ENCODE results near the gene ARHGAP22.
A peak's percentile ranks its signal among the peaks of the same experiment; 100 is the strongest.

ARHGAP22 gene

DNA sequence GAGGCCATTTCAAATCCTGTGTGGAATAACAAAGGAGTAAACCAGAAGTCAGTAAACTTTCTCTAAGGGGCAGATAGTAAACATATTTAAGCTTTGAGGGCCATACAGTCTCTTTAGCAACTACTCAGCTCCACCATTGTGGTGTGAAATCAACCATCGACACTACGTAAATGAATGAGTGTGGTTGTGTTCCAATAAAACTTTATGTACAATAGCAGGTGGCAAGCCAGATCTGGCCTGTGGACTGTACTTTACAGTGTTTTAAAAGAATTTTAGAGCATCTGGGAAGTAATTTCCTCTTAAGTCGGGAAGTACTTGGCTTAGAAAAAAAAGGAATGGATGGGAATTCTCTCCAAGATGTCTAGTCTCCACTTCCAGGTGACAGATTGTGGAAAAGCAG lies 71.3 kb downstream of the ARHGAP22 start:
- peaks cover 8% of the 10 kb centered on the region for H3K27me3 Mint-ChIP-seq
- H3K36me3 Mint-ChIP-seq (ENCODE audit: low read depth), result no peaks in the 10 kb centered on the region
- ATAC-seq (no peak), DNase-seq (no peak)
- H3K27ac Mint-ChIP-seq, result no peak overlapping the region
- no peaks in the 10 kb centered on the region for H3K9me3 Mint-ChIP-seq
- H3K4me1 Mint-ChIP-seq, result no peaks in the 10 kb centered on the region
- no peak overlapping the region for H3K4me3 Mint-ChIP-seq

DNA sequence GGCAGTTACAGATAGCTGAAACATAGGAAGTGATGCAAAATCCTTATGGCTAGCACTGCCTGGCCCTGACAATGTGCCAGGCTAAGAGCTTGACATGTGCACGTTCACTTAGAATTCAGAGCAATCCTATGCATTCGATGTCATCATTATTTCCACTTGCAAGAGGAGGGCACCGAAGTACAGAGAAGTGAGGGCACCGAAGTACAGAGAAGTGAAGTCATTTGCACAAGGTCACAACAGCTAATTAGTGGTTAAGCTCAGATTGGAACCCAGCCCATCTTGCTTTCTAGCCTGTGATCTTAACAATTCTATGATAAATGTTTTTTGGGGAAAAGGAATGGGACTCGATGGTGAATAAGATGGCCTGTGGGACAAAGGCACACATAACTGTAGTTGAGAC lies 73.4 kb downstream of the ARHGAP22 start:
- ATAC-seq (no peak), DNase-seq (no peak)
- H3K9me3 Mint-ChIP-seq, result no peaks in the 10 kb centered on the region
- peaks cover 15% of the 10 kb centered on the region for H3K27me3 Mint-ChIP-seq
- H3K27ac Mint-ChIP-seq, result no peak overlapping the region
- H3K36me3 Mint-ChIP-seq (ENCODE audit: low read depth), result no peaks in the 10 kb centered on the region
- H3K4me3 Mint-ChIP-seq, result no peak overlapping the region
- no peaks in the 10 kb centered on the region for H3K4me1 Mint-ChIP-seq

DNA sequence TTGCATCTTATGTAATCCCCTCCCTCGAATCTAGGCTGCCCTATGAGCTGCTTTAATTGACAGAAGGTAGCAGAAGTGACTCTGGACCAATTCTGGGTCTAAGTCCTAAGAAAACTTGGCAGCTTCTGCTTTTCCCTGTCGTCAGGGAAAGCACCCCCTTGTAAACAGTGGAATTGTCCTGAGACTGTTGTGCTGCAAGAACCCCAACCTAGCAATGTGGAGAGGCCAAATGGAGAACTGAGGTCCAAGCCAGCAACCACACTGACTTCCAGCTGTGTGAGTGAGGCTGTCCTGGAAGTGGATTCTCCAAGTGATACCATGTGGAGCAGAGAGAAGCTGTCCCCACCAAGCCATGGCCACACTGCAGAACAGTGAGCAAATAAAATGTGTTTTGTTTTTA lies 75.5 kb downstream of the ARHGAP22 start:
- Mint-ChIP-seq H3K36me3 (ENCODE audit: low read depth) (no peaks in the 10 kb centered on the region), H3K4me1 (no peaks in the 10 kb centered on the region), H3K4me3 (no peak overlapping the region), H3K27me3 (peaks cover 29% of the 10 kb centered on the region), H3K9me3 (no peaks in the 10 kb centered on the region), H3K27ac (no peak overlapping the region)
- ATAC-seq (no peak), DNase-seq (no peak)

DNA sequence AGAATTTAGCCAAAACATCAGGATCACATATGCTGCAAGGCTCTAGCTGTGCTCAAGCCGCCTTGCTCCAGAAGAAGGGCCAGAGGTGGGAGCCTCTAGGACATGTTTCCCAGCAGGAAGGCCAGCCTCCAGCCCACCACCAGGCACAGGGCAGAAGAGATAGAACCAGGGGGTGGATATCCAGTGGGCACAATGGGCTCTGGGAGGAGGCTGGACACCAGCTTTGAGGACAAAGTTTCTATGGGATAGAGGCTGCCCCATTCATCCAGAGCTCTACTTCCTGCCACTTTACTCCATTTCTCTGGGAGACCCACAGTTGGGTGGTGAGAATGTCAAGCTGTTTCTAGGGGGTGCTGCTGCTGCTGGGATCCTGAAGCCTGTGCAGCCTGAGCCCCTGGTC lies 77.1 kb downstream of the ARHGAP22 start:
- Mint-ChIP-seq H3K27me3 (peaks cover 31% of the 10 kb centered on the region), H3K9me3 (no peaks in the 10 kb centered on the region), H3K4me1 (no peaks in the 10 kb centered on the region), H3K27ac (no peak overlapping the region), H3K36me3 (ENCODE audit: low read depth) (no peaks in the 10 kb centered on the region), H3K4me3 (no peak overlapping the region)
- ATAC-seq, result no peak
- DNase-seq, result no peak

DNA sequence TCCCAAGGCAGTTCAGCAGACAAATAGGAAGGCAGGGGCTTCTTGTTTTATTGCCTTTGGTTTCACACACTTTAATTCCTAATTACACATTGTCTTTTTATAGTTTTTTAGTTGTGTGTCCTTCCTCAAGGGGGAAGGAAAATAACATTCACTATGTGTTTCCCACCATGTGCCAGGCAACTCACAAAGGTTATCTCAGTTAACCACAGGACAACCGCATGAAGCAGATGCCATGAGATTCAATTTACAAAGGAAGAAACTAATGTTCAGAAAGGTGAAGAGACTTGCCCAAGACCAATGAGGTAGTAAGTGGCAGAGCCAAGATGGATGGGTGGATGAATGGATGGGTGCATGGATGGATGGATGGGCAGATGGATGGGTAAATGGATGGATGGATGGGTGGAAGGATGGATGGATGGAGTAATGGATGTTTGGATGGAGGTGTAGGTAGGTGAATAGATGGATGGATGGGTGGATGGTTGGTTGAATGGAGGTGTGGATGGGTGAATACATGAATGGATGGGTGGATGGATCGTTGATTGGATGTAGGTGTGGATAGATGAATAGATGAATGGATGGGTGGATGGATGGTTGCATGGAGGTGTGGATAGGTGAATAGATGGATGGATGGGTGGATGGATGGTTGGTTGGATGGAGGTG lies 77.9 kb downstream of the ARHGAP22 start:
- H3K9me3 Mint-ChIP-seq, result no peaks in the 10 kb centered on the region
- H3K4me1 Mint-ChIP-seq, result no peaks in the 10 kb centered on the region
- ATAC-seq, result no peak
- no peak for DNase-seq
- H3K27ac Mint-ChIP-seq, result no peak overlapping the region
- no peak overlapping the region for H3K4me3 Mint-ChIP-seq
- H3K27me3 Mint-ChIP-seq, result peaks cover 36% of the 10 kb centered on the region
- no peaks in the 10 kb centered on the region for H3K36me3 Mint-ChIP-seq (ENCODE audit: low read depth)

DNA sequence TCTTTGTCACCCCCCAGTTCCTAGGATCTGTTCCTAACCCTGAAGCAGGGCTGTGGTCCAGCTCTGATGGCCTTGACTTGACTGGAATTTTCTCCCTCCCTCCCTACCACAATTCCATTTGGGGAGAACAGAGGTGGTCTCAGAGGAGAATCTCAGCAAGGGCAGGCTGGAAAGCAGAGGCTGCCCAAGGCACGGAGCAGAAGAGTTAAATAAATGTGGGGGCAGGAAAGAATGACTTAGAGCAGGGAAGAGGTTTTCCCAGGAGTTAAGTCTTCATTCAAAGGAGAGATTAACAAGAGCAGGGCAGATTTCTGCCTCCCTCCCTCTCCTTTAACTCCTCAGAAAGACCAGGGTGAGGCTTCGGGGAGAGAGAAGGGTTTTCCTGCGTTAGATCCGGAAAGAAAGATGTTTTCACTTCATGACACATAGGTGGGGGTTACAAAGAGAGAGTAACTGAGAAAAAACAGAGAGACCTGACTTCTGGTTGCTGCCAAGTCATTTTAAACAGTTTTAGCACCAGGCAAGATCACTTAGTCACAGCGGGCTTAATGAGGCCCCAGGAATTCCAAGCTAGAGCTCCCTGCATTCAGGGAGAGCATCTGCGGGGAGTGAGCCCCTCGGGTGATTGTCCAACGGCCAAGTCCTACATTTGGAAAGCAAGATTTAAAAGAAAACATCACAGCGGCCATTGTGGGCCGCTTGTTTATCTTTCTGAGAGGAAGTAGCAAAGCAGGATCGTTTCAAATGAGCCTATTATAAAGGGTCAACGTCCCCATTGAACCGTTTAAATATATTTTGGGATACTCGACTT lies 78.7 kb downstream of the ARHGAP22 start:
- no peak overlapping the region for H3K4me3 Mint-ChIP-seq
- H3K27me3 Mint-ChIP-seq, result peaks cover 43% of the 10 kb centered on the region
- DNase-seq (no peak), ATAC-seq (no peak)
- no peak overlapping the region for H3K27ac Mint-ChIP-seq
- no peaks in the 10 kb centered on the region for H3K9me3 Mint-ChIP-seq
- no peaks in the 10 kb centered on the region for H3K4me1 Mint-ChIP-seq
- H3K36me3 Mint-ChIP-seq (ENCODE audit: low read depth), result no peaks in the 10 kb centered on the region

DNA sequence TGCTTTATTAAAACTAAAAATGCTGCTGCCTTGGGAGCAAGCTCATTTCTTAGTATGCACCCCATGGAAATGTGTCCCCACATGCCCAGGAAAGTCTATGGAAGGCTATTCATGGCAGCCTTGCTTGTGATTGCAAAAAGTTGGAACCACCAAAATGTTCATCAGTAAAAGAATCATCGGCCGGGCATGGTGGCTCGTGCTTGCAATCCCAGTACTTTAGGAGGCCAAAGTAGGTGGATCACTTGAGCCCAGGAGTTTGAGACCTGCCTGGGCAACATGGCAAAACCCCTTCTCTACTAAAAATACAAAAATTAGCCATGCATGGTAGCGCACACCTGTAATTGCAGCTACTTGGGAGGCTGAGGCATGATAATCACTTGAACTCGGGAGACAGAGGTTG lies 79.8 kb downstream of the ARHGAP22 start:
- H3K9me3 Mint-ChIP-seq, result no peaks in the 10 kb centered on the region
- no peak overlapping the region for H3K4me3 Mint-ChIP-seq
- no peak overlapping the region for H3K27ac Mint-ChIP-seq
- H3K27me3 Mint-ChIP-seq, result peaks cover 50% of the 10 kb centered on the region
- ATAC-seq (no peak), DNase-seq (no peak)
- H3K36me3 Mint-ChIP-seq (ENCODE audit: low read depth), result no peaks in the 10 kb centered on the region
- no peaks in the 10 kb centered on the region for H3K4me1 Mint-ChIP-seq

DNA sequence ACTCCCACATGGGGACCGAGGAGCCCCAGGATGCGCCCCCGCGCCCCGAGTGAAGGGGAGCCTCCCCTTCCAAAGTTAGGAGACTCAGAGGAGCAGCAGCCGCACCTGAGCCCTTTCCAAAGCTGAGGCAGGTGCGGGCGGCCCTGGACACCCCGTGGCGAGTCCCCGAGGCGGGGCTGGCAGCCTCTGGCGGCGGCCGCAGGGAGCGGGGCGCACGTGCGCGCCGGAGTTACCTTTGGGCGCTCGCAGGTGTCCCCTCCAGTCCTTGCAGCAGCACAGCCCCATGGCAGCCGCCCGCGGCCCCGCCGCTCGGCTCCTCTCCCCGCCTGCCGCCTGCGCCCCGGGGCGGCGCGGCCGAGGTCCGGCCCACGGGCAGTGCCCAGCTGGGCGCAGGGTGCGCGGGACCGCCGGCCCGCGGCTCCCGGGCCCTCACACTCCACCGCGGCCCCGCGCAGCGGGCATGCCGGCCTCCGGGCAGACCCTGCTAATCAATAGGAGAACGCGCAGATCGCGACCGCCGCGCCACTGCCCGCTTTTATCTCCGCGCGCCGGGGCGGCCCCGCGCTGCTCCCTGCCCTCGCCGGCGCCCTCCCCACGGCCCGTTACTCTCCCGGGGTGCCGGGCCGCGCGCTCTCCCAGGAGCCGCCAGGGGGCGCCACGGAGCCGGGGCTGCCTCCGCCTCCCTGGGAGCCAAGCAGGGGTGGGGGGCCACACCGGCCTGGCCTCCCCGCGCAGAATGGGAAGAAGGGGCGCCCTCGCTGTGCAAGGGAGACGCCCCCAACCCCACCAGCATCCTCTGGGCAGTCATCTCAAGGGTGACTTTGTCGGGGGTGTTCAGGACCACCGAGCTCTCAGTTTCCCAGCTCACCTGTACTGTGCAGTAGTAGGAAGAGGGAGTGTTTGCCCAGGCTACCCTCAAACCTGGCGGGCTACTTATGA lies 80.8 kb downstream of the ARHGAP22 start:
- Mint-ChIP-seq H3K4me3 (no peak overlapping the region), H3K27ac (no peak overlapping the region), H3K36me3 (ENCODE audit: low read depth) (no peaks in the 10 kb centered on the region), H3K4me1 (peaks cover 2% of the 10 kb centered on the region), H3K27me3 (peaks cover 51% of the 10 kb centered on the region), H3K9me3 (no peaks in the 10 kb centered on the region)
- ATAC-seq (no peak), DNase-seq (peak; percentile 31)

DNA sequence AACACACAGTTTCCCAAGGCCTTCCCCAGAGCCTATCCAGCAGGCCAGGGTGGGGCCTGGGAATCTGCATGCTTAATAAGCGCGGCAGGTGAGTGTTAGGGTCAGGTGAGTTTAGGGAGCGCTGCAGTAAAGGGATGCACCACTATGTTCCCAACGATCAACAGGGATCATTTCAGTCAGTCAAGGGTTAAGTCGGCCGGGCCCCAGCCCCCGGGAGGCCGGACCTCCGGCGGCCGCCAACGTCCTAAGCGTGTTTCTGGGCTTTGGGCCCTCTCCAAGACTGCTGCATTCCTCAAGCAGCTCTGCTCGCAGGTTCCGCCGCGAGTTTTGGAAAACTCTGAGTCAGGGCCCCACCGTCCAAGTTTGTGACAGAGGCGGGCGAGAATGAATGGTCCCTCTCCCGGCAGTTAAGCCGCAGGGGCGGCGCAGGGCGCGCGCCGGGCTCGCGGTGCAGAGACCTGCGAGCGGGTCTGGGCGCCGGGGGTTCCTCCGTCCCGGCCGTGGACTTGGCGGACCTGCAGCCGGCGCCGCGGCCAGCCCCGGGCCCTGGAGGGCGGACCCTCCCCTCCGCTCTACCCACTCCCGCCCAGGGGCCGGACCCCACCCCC lies 81.6 kb downstream of the ARHGAP22 start:
- Mint-ChIP-seq H3K27ac (no peak overlapping the region), H3K4me3 (no peak overlapping the region), H3K9me3 (no peaks in the 10 kb centered on the region), H3K4me1 (peaks cover 2% of the 10 kb centered on the region), H3K36me3 (ENCODE audit: low read depth) (no peaks in the 10 kb centered on the region), H3K27me3 (peaks cover 51% of the 10 kb centered on the region)
- DNase-seq, result no peak
- ATAC-seq, result no peak

DNA sequence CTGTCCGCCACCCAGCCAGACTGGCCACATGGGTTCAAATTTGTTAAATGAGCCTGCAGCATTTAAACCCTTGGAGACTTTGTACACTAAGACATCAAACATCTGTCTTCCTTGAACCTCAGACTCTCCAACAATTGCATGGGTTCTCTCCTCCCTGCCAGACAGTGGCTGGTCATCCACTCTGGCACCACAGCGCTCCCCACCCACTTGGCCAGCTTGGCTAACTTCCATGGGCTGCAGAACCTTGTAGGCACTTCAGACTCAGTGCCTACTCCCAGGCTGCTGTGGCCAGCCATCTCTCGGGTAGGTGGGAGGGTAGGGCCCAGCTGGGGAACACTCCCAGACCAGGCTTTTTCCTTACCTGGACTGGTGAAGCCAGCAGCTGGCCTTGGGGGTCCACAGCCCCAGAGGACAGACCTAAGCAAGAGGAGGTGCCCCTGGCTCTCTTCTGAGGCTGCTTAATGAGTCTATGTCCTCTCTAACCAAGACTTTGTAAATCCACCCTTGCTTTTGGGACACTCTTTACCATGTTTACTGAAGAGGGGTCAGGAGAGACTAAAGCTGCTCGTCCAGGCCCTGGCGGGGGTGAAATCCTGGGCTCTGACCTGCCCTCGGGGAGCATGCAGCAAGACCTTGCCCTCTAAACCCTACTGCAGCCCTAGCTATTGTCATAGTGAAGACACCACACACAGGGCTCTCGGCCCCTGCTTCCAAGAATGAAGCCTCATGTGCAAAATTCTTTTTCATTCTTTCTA lies 82.7 kb downstream of the ARHGAP22 start:
- peaks cover 47% of the 10 kb centered on the region for H3K27me3 Mint-ChIP-seq
- H3K4me1 Mint-ChIP-seq, result peaks cover 8% of the 10 kb centered on the region
- DNase-seq (no peak), ATAC-seq (no peak)
- H3K4me3 Mint-ChIP-seq, result no peak overlapping the region
- no peak overlapping the region for H3K27ac Mint-ChIP-seq
- H3K36me3 Mint-ChIP-seq (ENCODE audit: low read depth), result no peaks in the 10 kb centered on the region
- H3K9me3 Mint-ChIP-seq, result no peaks in the 10 kb centered on the region

DNA sequence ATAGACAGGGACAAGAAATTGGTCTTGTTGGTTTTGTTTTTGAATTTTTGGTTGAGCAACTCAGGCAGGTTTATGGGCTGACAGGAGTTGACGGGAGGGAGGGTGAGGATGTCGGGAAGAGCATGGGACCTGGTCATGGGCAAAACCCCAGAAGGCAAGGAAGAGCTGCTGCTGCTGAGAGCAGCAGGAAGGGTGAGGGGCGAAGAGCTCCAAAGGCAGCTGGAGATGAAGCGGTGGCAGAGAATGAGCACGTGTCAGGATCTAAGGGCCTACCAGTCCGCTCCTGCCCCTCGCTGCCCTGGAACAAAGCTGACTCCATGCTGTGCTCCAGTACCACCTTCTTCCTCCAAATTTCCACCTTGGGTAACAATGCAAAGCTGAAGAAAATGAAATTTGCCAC lies 84.3 kb downstream of the ARHGAP22 start:
- Mint-ChIP-seq H3K4me3 (no peak overlapping the region), H3K4me1 (peaks cover 8% of the 10 kb centered on the region), H3K9me3 (no peaks in the 10 kb centered on the region), H3K27ac (no peak overlapping the region), H3K36me3 (ENCODE audit: low read depth) (no peaks in the 10 kb centered on the region), H3K27me3 (peaks cover 43% of the 10 kb centered on the region)
- DNase-seq (no peak), ATAC-seq (no peak)

DNA sequence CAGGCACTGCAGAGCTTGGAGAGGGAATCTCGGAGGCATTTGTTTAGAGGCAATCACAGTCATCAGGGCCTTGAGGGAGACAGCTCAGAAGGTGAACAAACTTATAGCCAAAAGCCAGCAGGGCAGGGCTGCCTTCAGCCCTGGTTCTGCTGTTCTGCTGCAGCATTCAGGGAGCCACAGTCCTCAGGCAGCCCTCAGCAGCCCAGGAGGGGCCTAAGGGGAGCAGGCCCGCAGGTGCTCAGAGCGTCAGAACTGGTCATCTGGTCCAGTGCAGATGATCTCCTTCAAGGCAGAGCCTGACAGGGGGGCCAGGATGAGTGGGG lies 84.7 kb downstream of the ARHGAP22 start:
- Mint-ChIP-seq H3K27me3 (peaks cover 38% of the 10 kb centered on the region), H3K9me3 (no peaks in the 10 kb centered on the region), H3K4me3 (no peak overlapping the region), H3K27ac (no peak overlapping the region), H3K36me3 (ENCODE audit: low read depth) (no peaks in the 10 kb centered on the region), H3K4me1 (peaks cover 8% of the 10 kb centered on the region)
- ATAC-seq (no peak), DNase-seq (no peak)

DNA sequence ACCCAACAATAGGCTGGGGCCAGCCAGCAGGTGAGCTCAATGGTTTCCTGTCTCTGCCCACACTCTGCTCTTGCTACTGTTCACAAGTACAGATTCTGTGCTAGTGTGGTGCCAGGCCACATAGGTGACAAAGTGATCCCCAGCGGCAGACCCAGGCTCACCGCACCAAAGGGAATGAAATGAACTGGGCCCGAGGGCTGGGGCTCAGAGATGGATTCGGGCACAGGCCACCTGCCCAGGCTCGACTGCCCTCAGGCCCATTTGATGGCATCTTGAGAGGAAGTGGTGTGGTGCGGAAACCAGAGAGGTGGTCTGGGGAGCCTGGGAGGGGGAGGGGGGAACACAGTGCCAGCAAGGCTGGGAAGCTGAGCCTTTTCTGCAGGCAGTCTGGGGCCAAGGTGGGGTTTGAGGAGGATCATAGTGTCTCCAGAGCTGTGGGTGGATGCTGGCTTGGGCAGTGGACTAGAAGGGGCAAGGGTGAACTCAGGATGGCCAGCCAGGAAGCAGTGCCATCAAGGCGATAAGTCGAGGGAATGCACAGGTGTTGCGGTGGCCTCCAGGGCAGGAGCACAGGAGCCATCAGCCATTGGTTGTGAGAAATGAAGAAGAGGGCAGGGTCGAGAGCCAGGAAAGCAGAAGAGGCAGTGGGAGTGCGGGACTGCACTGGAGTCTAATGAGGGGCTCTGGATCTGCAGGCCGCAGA lies 85.2 kb downstream of the ARHGAP22 start:
- DNase-seq, result no peak
- ATAC-seq, result peak; percentile 17
- peaks cover 8% of the 10 kb centered on the region for H3K4me1 Mint-ChIP-seq
- H3K9me3 Mint-ChIP-seq, result no peaks in the 10 kb centered on the region
- no peak overlapping the region for H3K27ac Mint-ChIP-seq
- no peaks in the 10 kb centered on the region for H3K36me3 Mint-ChIP-seq (ENCODE audit: low read depth)
- H3K4me3 Mint-ChIP-seq, result no peak overlapping the region
- H3K27me3 Mint-ChIP-seq, result peaks cover 33% of the 10 kb centered on the region

All from activated naive CD8-positive, alpha-beta T cell treated with anti-CD3 and anti-CD28 coated beads, Interleukin-2, amount 50 U/mL, for 24 hours (primary cell).